PC-9 (cell line): Measurements from ENCODE around the gene NMRAL1. TPM values are rescaled to one million over a fixed set of nuclear protein-coding genes. Genes with fewer than 3 reads are reported as not detected.

Experiments used
- BruUV-seq: library from RNA; stranded (reverse); fragments of 400-500 nt; replicated peaks from 2 replicates; lab custom pipeline; 2021; lab: Mats Ljungman, UMichigan
- CTCF ChIA-PET: fragments of 300-600 bp; sonication (Branson Sonifier 250); formaldehyde crosslinking; loops from one replicate; lab custom pipeline; 2022; ENCODE audit warnings: antibody characterized with exemption; lab: Charles Lee
- POLR2A ChIA-PET: fragments of 300-600 bp; sonication (Branson Sonifier 250); formaldehyde crosslinking; loops from one replicate; lab custom pipeline; 2022; ENCODE audit warnings: antibody characterized with exemption; ENCODE audit not compliant: unreplicated experiment; lab: Charles Lee
- DNase-seq, 2 experiments: peaks; one replicate each; pipeline versions ENCODE4 v3.0.0 to v3.0.0-alpha.2; 2015 to 2022; ENCODE audit warnings: mixed read lengths in 1 of 2
- H2AFZ ChIP-seq: fragments of 200-600 bp; sonication (generic); 2 replicates; pipeline ENCODE4 v1.8.1; 2017; ENCODE audit warnings: antibody characterized with exemption
- H3F3A ChIP-seq: fragments of 200-600 bp; sonication (generic); 2 replicates; pipeline ENCODE4 v1.8.1; 2017; ENCODE audit warnings: antibody characterized with exemption, mild to moderate bottlenecking, low read depth; ENCODE audit not compliant: insufficient read depth
- H3K27ac ChIP-seq: fragments of 200-600 bp; sonication (generic); 2 replicates; pipeline ENCODE4 v1.6.1; 2016; ENCODE audit warnings: mixed run types
- H3K27me3 ChIP-seq: fragments of 200-600 bp; sonication (generic); 2 replicates; pipeline ENCODE4 v1.6.1; 2016; ENCODE audit warnings: low read depth, mixed run types; ENCODE audit not compliant: insufficient read depth
- H3K36me3 ChIP-seq: fragments of 200-600 bp; sonication (generic); 2 replicates; pipeline ENCODE4 v1.6.1; 2016; ENCODE audit warnings: low read depth, mixed run types
- H3K4me1 ChIP-seq: fragments of 200-600 bp; sonication (generic); replicated peaks from 2 replicates; pipeline ENCODE4 v1.6.1; 2016; ENCODE audit warnings: mixed run types; ENCODE audit not compliant: insufficient read depth
- H3K4me2 ChIP-seq: fragments of 200-600 bp; sonication (generic); 2 replicates; pipeline ENCODE4 v1.6.1; 2017; ENCODE audit warnings: mixed run types
- H3K4me3 ChIP-seq: fragments of 200-600 bp; sonication (generic); 2 replicates; pipeline ENCODE4 v1.6.1; 2016; ENCODE audit warnings: mixed run types
- H3K79me2 ChIP-seq: fragments of 200-600 bp; sonication (generic); 2 replicates; pipeline ENCODE4 v1.6.1; 2017; ENCODE audit warnings: low read depth, mixed run types
- H3K9me2 ChIP-seq: fragments of 200-600 bp; sonication (generic); 2 replicates; pipeline ENCODE4 v1.8.1; 2017; ENCODE audit warnings: mild to moderate bottlenecking; ENCODE audit not compliant: insufficient read depth
- H3K9me3 ChIP-seq: fragments of 200-600 bp; sonication (generic); 2 replicates; pipeline ENCODE4 v1.8.1; 2016; ENCODE audit warnings: low read depth; ENCODE audit not compliant: insufficient read depth
- H4K20me1 ChIP-seq: fragments of 200-600 bp; sonication (generic); 2 replicates; pipeline ENCODE4 v1.8.1; 2017; ENCODE audit not compliant: insufficient read depth
- EZH2 ChIP-seq: fragments of 200-600 bp; sonication (generic); IDR thresholded peaks from 2 replicates; pipeline ENCODE4 v1.8.0; 2017; ENCODE audit warnings: antibody characterized with exemption, low read depth
- intact Hi-C: fragments of 100-400 bp; cut with micrococcal nuclease; formaldehyde crosslinking; loops from one replicate; pipeline ENCODE4 v1.10.0; 2022; ENCODE audit not compliant: unreplicated experiment
- total RNA-seq: library from RNA; stranded (reverse); gene quantifications from 2 replicates; pipeline ENCODE4 v1.2.3, GENCODE V29; 2021
- TF ChIP-seq, protein P1 (sequence below): fragments of 200-600 bp; sonication (generic); conservative IDR thresholded peaks from 2 replicates; pipeline ENCODE4 v1.6.1; 2017; ENCODE audit warnings: mixed run types, antibody characterized with exemption, mild to moderate bottlenecking, moderate library complexity

Gene NMRAL1
- total RNA-seq, 1 experiment from 2014 or later, result 118 TPM

GRCh38 chr16:4443271-4443670, 31.2 kb downstream of the NMRAL1 start:
- no peak overlapping the region for H2AFZ ChIP-seq
- peaks cover 29% of the 10 kb centered on the region for H3K36me3 ChIP-seq
- CTCF ChIA-PET, result no interaction called here
- no peaks in the 10 kb centered on the region for H3K9me3 ChIP-seq
- no peaks in the 10 kb centered on the region for H3K79me2 ChIP-seq
- TF ChIP-seq, protein P1, sequence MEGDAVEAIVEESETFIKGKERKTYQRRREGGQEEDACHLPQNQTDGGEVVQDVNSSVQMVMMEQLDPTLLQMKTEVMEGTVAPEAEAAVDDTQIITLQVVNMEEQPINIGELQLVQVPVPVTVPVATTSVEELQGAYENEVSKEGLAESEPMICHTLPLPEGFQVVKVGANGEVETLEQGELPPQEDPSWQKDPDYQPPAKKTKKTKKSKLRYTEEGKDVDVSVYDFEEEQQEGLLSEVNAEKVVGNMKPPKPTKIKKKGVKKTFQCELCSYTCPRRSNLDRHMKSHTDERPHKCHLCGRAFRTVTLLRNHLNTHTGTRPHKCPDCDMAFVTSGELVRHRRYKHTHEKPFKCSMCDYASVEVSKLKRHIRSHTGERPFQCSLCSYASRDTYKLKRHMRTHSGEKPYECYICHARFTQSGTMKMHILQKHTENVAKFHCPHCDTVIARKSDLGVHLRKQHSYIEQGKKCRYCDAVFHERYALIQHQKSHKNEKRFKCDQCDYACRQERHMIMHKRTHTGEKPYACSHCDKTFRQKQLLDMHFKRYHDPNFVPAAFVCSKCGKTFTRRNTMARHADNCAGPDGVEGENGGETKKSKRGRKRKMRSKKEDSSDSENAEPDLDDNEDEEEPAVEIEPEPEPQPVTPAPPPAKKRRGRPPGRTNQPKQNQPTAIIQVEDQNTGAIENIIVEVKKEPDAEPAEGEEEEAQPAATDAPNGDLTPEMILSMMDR, result no peak
- no peak for TF ChIP-seq EZH2
- no peak overlapping the region for H3K4me2 ChIP-seq
- peaks cover 5% of the 10 kb centered on the region for H4K20me1 ChIP-seq
- DNase-seq, result no peak
- H3F3A ChIP-seq, result no peaks in the 10 kb centered on the region
- POLR2A ChIA-PET, result no interaction called here
- H3K4me3 ChIP-seq, result no peak overlapping the region
- no TSS peak for BruUV-seq
- no peaks in the 10 kb centered on the region for H3K27me3 ChIP-seq
- no peaks in the 10 kb centered on the region for H3K9me2 ChIP-seq
- no peaks in the 10 kb centered on the region for H3K4me1 ChIP-seq
- H3K27ac ChIP-seq, result no peak overlapping the region
- intact Hi-C loops, result no loop called here

DNA sequence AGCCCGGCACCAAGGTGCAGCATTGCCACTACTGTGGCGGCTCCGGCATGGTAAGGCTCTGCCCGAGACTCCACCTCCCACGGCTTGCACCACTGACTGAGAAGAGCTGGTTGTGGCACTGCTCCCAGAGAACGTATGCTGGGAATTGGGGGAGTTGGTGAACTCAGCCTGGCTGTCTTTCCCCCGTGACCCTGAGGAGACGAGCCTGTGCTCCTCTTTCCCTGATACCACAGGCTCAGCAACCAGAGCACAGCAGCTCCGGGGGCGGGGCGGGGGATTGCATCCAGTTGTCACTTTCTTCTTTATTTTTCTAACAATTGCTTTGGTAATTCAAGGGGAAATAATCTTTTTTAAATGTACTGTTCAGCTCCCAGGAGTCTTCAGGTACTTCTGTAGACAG, 32.1 kb downstream of the NMRAL1 start:
- H3K9me3 ChIP-seq, result no peaks in the 10 kb centered on the region
- TF ChIP-seq, protein P1, result no peak
- no peak for TF ChIP-seq EZH2
- no peaks in the 10 kb centered on the region for H3K79me2 ChIP-seq
- intact Hi-C loops, result no loop called here
- no peak overlapping the region for H3K4me3 ChIP-seq
- DNase-seq, result no peak
- H4K20me1 ChIP-seq, result peaks cover 5% of the 10 kb centered on the region
- ChIA-PET POLR2A (no interaction called here), CTCF (no interaction called here)
- no peaks in the 10 kb centered on the region for H3K4me1 ChIP-seq
- H3K4me2 ChIP-seq, result no peak overlapping the region
- H3K27me3 ChIP-seq, result no peaks in the 10 kb centered on the region
- no TSS peak for BruUV-seq
- no peak overlapping the region for H3K27ac ChIP-seq
- H3K36me3 ChIP-seq, result peaks cover 30% of the 10 kb centered on the region
- no peaks in the 10 kb centered on the region for H3F3A ChIP-seq
- no peak overlapping the region for H2AFZ ChIP-seq
- H3K9me2 ChIP-seq, result no peaks in the 10 kb centered on the region

DNA sequence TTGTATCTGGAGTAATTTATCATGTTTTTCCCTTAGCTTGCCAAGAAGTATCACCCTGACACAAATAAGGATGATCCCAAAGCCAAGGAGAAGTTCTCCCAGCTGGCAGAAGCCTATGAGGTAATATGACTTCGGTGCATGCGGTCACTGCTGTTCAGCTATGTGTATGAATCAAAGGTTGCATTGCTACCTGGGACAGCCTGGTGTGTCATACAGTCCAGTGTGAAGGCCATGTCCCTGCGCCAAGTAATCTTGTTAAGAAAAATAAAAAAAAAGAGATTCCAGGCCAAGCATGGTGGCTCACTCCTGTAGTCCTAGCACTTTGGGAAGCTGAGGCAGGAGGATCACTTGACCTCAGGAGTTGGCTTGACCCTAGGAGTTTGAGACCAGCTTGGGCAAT, 37.1 kb downstream of the NMRAL1 start:
- Histone ChIP-seq H3K4me1 (no peaks in the 10 kb centered on the region), H3K36me3 (peaks cover 21% of the 10 kb centered on the region), H4K20me1 (peaks cover 11% of the 10 kb centered on the region), H3K9me2 (no peaks in the 10 kb centered on the region), H3K27ac (no peak overlapping the region), H3K4me3 (no peak overlapping the region), H3F3A (peaks cover 20% of the 10 kb centered on the region; the same call in 1 of the 2 replicates), H3K9me3 (no peaks in the 10 kb centered on the region), H2AFZ (no peak overlapping the region), H3K27me3 (no peaks in the 10 kb centered on the region), H3K79me2 (0 out of 2 replicates have a peak, but pooled peaks cover 4% of the 10 kb centered on the region), H3K4me2 (no peak overlapping the region)
- no peak for DNase-seq
- intact Hi-C loops, result no loop called here
- POLR2A ChIA-PET, result no interaction called here
- CTCF ChIA-PET, result no interaction called here
- no TSS peak for BruUV-seq
- TF ChIP-seq, protein P1, result no peak
- TF ChIP-seq EZH2, result no peak
